Parietal lobe (tissue), 1 donor: ENCODE results near the gene ANKRD52. TPM values are rescaled to one million over a fixed set of nuclear protein-coding genes. Genes with fewer than 3 reads are reported as not detected.

ENCODE experiments used
- total RNA-seq: library from RNA; depleted of rRNA; stranded (reverse); fragments of >200 nt; gene quantifications from one replicate; pipeline ENCODE4 v1.2.3, GENCODE V29; 2014

Gene ANKRD52
- 35.4 TPM for total RNA-seq

GRCh38 chr12:56258068-56258819 is at the start of gene ANKRD52:
ANKRD52 (minus strand) TSS chr12:56258384; CDS start chr12:56258269, 115 bp downstream.

GRCh38 chr12:56299853-56300643 is 41.9 kb upstream of the ANKRD52 start, which contains the start of gene CS:
CS (minus strand) TSS chr12:56300330; CDS start chr12:56300201, 129 bp downstream.

GRCh38 chr12:56266693-56267442 is 8.7 kb upstream of the ANKRD52 start, which contains the start of gene COQ10A:
COQ10A (plus strand) TSS chr12:56266942; CDS start chr12:56267119, 177 bp downstream.

GRCh38 chr12:56229916-56230431 is 28.2 kb downstream of the ANKRD52 start, which contains the start of gene SLC39A5:
SLC39A5 (plus strand) TSS chr12:56230051; CDS start chr12:56231275, 1,224 bp downstream.

GRCh38 chr12:56224102-56224701 is 34.0 kb downstream of the ANKRD52 start, which contains the start of gene NABP2:
NABP2 (plus strand) TSS chr12:56224342; CDS start chr12:56224857, 515 bp downstream.

GRCh38 chr12:56221757-56222530 is 36.2 kb downstream of the ANKRD52 start, which contains the start of gene RNF41:
RNF41 (minus strand) TSS chr12:56221922; CDS start chr12:56214047, 7,875 bp downstream.

GRCh38 chr12:56189099-56189917 is 68.9 kb downstream of the ANKRD52 start, which contains the start of gene SMARCC2:
SMARCC2 (minus strand) TSS chr12:56189483; CDS start chr12:56189461, 22 bp downstream.

Other genes starting within 250 kb of the ANKRD52 start
- 8.5 TPM for gene IKZF4, start 237.3 kb downstream of the ANKRD52 start, total RNA-seq
- 22.8 TPM for gene RPS26, start 216.5 kb downstream of the ANKRD52 start, total RNA-seq
- gene ERBB3, start 178.2 kb downstream of the ANKRD52 start, total RNA-seq = 3.4 TPM
- gene PA2G4, start 153.8 kb downstream of the ANKRD52 start, total RNA-seq = 91.7 TPM
- gene RPL41, start 141.8 kb downstream of the ANKRD52 start, total RNA-seq = 1,201 TPM
- 12.8 TPM for gene ZC3H10, start 140.1 kb downstream of the ANKRD52 start, total RNA-seq
- gene ESYT1, start 130.1 kb downstream of the ANKRD52 start, total RNA-seq = 24.4 TPM
- gene MYL6B, start 105.8 kb downstream of the ANKRD52 start, total RNA-seq = 91.1 TPM
- gene MYL6, start 100.0 kb downstream of the ANKRD52 start, total RNA-seq = 311 TPM
- 149 TPM for gene SMARCC2, start 68.9 kb downstream of the ANKRD52 start, total RNA-seq
- gene RNF41, start 36.5 kb downstream of the ANKRD52 start, total RNA-seq = 77.9 TPM
- gene NABP2, start 34.0 kb downstream of the ANKRD52 start, total RNA-seq = 18.5 TPM
- not detected for gene SLC39A5, start 28.3 kb downstream of the ANKRD52 start, total RNA-seq
- 17.5 TPM for gene COQ10A, start 8.6 kb upstream of the ANKRD52 start, total RNA-seq
- gene CS, start 41.9 kb upstream of the ANKRD52 start, total RNA-seq = 149 TPM
- gene CNPY2, start 57.6 kb upstream of the ANKRD52 start, total RNA-seq = 51.6 TPM
- gene PAN2, start 75.6 kb upstream of the ANKRD52 start, total RNA-seq = 54.8 TPM
- not detected for gene IL23A, start 80.5 kb upstream of the ANKRD52 start, total RNA-seq
- gene STAT2, start 101.7 kb upstream of the ANKRD52 start, total RNA-seq = 115 TPM
- gene APOF, start 104.5 kb upstream of the ANKRD52 start, total RNA-seq = not detected
- gene TIMELESS, start 191.0 kb upstream of the ANKRD52 start, total RNA-seq = 5.3 TPM
- gene MIP, start 196.3 kb upstream of the ANKRD52 start, total RNA-seq = not detected
- gene SPRYD4, start 210.2 kb upstream of the ANKRD52 start, total RNA-seq = 6.3 TPM
- 6.3 TPM for gene GLS2, start 229.8 kb upstream of the ANKRD52 start, total RNA-seq